GM21619 (cell line): ENCODE measurements around the gene NKAIN4.

Experiments used
- ATAC-seq: cut with Tn5 transposase; IDR thresholded peaks from one replicate; pipeline ENCODE4 v1.9.1; 2021; ENCODE audit not compliant: unreplicated experiment

The NKAIN4 gene

DNA sequence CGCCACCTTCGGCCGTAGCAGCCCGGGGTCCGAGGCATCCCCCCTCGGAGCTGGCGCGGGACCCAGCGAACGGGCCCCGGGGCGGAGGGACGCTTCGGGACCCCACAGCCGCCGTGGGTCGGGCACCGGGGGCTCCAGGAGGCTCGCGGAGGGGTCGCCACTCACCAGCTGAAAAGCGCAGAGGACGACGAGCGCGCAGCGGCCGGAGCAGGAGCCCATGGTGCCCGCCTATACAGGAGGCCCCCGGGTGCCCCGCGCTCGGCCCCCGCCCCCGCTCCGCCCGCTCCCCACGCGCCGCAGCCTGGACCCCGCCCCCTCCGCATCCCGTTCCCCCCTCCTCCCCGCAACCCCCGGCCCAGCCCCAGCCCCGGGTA is at the start of gene NKAIN4:
Gene NKAIN4, minus strand, starts transcription at position 232 of the 374 bp plus-strand sequence. Its CDS starts 13 bp downstream, at position 219.
- no peak for ATAC-seq

DNA sequence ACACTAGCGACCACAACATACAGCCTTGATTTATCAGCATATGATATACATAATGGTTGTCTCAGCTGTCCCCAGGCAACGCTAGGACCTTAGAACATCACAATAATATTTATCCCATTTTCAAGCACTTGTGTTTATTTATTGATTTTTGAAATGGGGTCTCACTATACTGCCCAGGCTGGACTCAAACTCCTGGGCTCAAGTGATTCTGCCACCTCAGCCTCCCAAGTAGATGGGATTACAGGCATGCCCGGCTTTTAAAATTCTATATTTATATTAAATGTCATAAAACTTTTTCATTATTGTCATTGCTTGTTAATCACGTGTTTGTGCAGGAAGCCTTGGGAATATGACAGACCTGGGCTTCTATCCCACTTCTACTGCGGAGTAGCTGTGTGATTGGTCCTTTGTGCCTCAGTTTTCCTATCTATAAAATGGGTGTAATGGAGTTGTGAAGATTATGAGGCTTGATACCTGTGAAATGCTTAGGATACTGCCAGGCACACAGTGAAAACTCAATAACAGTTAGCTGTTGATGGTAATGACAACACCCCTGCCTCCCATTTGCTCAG is 48.9 kb upstream of the NKAIN4 start:
- no peak for ATAC-seq

DNA sequence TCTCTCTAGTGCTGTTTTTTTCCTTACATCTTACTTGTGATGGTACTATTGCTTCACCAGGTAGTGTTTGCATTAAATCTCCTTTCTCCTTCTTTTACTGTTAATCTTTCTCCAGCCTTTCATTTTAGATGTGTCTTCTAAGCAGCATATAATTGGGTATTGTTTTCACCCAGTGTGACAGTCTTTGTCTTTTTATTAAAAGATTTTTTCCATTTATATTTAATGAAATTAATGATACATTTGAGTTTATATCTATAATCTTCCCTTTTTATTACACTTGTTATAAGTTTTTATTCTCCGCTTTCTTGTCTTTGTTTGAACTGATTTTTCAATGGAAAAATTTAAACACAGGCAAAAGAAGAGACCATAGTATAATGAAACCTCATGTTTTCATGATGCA is 47.4 kb upstream of the NKAIN4 start:
- no peak for ATAC-seq

DNA sequence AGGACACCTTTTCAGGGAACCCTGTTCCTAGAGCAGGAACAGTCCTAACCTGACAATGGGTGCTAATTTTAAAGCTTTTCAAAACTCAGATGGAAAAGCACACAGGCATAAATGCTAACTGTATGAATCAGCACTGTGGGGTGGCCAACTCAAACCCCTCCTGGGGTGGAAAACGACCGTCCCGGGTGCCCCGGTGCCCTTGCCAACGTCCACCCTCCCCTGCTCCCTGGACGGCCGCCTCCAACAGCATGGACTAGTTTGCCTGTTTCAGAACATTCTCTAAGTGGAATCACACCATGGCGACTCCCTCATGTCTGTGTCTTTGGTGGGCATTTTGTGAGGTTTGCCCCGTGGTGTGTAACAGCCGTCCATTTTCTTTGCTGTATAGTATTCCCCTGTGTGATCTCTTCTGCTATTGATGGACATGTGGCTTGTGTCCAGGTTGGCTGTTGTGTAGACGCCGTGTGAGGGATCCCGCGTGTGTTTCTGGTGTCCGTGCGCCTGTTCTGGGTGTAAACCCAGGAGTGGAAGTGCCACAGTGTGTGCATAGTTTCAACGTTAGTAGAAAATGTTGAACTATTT is 44.6 kb upstream of the NKAIN4 start:
- no peak for ATAC-seq

DNA sequence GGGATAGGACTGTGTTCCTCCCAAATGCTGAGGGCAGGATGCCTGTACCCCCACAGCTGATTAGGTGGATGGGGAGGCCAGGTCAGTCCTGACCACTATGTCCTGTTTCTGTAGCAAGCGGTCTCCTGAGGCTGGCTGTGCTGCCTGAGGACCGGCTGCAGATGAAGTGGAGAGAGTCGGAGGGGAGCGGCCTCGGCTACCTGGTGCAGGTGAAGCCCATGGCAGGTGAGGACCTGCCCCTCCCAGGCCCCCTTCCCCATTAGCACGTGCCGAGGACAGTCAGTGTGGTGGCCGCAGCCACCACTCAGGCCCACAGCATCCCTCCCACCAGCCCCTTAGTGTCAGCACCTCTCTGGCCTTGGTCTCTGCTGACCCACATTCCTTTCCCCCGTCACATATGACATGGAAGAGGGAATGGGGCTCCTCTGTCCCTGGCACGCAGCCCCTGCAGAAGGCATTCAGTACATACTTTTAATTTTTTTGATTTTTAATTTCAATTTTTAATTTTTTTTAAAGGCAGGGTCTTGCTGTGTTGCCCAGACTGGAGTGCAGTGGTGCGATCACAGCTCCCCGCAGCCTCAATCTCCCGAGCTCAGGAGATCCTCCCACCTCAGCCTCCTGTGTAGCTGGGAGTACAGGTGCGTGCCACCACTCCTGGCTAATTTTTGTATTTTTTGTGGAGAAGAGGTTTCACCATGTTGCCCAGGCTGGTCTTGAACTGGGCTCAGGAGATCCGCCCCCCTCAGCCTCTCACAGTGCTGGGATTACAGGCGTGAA is 43.7 kb upstream of the NKAIN4 start:
- ATAC-seq: no peak

DNA sequence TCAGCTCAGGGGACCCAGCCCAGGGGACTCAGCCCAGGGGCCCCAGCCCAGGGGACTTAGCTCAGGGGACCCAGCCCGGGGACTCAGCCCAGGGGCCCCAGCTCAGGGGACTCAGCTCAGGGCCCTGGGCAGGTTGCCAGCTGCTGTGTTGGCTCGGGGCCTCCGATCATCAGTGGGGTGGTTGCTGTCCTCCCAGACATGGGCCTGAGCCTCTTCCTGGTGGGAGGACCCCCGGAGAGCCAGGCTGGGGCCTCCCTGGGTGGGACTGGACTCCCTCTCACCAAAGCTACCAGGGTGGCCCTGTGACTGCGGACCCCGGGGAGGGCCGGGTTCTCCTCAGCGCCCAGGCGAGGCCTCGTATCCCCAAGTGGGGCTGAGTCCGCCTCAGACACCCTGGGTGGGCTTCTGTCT is 43.1 kb upstream of the NKAIN4 start:
- ATAC-seq: no peak

DNA sequence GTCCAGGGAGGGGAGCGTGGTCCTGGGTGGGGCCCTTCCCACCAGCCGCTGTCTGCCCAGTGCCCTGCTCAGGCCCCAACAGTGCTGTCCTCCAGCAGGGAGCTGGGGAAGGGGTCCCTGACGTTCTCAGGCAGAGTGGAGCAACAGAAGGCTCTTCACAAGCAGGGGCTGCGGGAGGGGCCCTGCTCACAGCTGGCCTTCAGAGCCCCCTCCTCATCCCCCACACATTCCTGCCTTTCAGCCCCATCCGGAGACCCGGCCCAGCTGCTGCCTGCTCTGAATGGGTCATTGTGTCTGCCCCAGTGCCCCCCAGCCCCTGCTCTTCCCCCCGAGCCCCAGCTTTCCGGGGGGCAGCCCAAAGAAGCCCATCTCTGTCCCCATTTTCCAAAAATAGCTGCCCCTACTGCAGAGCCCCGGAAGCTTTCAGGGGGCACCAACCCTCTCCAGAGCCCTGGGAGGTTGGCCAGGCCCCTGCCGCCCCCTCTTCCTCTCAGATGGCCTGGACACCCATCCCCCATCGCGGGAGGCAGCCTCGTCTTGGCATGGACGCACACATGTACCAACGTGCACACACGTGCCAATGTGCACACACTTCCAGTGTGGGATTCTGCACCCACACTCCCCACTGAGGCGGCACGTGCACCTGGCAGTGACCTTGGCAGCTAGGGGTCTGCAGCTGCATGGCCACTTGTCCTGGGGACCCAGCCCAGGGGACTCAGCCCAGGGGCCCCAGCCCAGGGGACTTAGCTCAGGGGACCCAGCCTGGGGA is 42.5 kb upstream of the NKAIN4 start:
- no peak for ATAC-seq

DNA sequence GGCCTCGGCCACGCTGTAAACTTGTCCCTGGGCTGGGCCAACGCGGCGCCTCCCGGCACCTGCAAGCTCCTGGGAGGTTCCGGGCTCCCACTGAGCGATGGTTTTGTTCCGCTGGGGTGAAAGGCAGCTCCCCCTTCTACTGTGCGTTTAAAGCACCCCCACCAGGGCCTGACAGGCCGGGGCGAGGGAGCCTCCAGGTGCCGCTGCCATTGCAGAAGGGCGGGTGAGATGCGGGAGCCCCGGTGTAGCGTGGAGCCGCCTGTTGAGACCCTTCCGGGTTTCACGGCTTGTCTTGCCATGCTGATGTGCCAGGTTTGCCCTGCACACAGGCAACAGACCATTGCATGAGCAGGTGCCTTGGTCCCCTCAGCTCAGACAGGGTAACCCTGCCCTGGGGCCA is 41.6 kb upstream of the NKAIN4 start:
- no peak for ATAC-seq

DNA sequence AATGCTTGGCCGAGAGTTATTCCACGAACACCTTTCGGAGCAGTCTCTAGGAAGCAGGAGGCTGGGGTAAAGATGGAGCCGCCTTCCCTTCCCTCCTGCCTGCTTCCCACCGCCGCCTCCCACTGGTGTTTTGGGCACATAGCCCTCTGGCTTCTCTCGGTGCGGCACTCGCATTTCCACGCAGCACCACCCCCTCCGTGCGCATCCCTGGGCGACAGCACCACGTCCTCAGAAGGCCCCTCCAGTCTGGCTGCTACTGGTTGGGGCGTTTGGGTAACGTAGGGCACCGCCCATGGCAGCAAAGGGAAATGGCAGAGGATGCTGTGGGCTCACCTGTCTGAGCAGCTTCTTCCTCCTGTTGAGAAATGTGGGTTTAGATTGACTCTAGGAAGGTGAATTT is 41.2 kb upstream of the NKAIN4 start:
- ATAC-seq: no peak

DNA sequence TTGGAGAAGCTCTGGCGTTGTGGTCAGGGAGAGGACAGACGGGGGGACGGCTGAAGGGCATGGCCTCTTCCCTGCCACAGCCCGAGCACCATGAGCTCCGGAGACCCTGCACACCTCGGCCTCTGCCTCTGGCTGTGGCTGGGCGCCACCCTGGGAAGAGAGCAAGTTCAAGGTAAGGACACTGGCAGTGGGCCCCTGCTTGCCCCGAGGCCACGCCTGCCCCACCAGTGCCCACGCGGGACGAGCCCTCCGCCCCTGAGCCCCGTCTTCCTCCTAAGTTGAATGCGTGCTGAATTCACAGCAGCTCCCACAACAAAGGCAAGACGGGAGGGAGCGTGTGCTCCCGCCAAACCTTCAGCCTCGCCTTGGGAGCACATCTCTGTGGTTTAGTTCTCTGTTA is 40.8 kb upstream of the NKAIN4 start:
- ATAC-seq: no peak

DNA sequence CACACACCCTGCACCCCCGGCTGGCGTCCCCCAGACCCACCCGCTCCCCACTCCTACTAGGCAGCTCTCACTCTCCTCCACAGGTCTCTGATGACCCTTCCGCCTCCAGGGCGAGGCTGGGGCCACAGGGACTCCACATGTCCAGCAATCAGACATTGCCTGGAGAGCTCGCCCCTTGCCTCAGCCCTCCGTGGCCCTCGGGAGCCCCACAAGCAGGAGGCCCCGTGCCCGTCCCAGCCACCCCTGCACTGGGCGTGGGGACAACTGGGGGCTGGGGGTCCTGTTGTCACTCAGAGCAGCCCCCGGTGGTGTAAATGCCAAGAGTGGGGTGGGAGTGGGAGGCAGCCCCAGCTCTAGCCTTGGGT is 40.3 kb upstream of the NKAIN4 start:
- ATAC-seq: no peak

DNA sequence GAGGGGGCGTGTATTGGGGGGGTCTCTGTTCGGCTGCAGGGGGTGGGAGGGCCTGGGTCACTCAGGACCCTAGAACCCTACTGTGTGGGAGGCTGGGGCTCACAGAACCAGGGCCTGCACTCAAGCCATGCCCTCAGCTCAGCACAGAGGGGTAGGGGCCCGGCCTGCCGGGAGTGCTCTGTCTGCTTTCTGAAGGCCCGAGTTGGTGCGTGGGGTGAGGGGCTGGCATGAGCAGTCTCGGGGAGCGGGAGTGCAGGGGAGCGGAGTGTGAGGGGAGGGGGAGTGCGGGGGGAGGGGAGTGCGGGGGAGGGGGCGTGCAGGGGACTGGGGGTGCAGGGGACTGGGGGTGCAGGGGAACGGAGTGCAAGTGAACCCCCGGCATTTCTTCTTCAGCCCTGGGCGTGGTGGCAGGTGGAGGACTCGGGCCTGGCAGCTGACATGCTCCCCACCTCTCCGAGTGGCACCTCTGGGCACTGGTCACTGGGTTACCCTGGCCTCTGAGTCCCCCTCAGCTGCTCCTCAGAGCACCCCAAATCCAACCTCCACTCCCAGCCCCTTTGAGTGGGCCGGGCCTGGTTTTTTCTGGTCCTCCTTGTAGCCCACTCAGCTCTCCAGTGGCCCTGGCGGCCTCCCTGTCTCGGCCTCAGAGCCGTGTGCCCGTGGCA is 39.7 kb upstream of the NKAIN4 start:
- ATAC-seq: no peak

DNA sequence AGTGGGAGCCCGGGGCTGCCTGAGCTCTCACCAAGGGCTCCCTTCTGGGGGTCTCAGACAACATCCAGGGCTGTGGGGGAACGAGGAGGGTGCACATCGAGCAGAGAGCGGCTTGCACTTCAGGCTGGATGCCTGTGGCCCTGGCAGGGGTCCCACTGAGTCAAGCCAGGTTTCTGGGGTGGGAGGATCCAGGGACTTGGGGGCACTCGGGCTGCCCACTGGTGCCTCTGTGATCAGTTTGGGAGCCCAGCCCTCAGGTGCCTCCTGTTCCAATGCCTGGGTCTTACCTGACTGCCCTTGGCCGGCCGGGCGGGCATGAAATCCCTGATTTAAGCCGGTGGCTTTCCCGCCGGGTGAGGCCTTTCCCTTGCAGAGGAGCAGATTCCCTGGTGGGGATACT is 39.2 kb upstream of the NKAIN4 start:
- ATAC-seq: no peak

DNA sequence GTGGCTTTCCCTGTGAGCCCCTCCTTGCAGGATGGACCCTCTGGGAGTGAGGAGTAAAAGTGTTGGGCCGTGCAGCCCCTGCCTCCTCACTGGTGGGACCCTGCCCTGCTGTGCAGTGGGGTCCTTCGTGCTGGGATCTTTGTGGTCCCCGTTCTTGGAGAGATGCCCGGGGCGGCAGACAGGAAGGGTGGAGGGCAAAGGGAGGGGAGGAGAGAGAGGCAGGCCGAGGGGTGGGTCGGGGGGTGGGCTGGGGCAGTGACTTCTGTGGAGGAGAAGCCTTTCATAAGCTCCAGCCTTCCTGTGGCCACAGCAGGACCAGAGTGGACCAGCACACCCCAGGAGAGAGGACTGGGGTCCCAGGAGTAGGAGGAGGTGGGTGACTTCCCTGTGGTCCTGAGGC is 38.6 kb upstream of the NKAIN4 start, which contains the start of gene COL20A1:
Gene COL20A1, plus strand, starts transcription at position 283 of the 400 bp plus-strand sequence. CDS start 1,922 bp downstream, outside the sequence.
- no peak for ATAC-seq

DNA sequence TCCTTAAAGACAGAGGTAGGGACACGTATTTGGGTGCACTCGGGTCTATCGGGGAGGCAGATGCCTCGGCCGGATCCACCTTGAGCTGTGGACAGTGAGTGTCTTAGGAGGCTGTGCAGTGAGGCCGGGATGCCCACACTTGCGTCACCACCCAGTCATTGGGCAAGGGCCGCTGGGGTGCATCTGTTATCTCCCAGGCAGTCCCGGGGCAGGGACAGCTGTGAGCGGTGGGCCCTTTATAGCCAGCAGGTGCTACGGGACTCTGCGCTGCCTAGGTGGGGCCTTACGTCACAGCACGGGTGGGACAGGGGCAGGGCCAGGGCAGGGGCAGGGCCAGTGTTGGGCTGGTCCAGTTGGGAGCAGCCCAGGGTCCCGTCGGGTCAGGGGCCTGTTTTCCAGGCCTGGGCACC is 38.0 kb upstream of the NKAIN4 start:
- ATAC-seq: no peak

DNA sequence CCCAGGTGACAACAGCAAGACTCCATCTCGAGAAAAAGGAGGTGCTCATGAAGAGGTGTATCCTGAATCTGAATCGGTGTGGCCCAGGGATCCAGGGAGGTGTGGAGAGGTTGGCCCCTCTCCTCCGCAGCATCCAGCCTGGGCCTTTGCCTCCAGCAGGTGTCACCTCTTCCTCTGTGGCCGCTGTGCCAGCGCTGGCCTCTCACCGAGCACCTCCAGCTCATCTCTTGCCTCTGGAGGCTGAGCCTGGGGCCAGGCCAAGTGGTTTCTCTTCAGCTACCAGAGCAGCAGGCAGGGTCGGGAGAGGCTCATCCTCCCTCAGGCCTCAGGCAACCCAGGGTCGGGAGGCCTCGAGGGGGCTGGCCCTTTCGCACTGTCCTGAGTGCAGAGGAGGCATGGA is 37.5 kb upstream of the NKAIN4 start:
- ATAC-seq: no peak

DNA sequence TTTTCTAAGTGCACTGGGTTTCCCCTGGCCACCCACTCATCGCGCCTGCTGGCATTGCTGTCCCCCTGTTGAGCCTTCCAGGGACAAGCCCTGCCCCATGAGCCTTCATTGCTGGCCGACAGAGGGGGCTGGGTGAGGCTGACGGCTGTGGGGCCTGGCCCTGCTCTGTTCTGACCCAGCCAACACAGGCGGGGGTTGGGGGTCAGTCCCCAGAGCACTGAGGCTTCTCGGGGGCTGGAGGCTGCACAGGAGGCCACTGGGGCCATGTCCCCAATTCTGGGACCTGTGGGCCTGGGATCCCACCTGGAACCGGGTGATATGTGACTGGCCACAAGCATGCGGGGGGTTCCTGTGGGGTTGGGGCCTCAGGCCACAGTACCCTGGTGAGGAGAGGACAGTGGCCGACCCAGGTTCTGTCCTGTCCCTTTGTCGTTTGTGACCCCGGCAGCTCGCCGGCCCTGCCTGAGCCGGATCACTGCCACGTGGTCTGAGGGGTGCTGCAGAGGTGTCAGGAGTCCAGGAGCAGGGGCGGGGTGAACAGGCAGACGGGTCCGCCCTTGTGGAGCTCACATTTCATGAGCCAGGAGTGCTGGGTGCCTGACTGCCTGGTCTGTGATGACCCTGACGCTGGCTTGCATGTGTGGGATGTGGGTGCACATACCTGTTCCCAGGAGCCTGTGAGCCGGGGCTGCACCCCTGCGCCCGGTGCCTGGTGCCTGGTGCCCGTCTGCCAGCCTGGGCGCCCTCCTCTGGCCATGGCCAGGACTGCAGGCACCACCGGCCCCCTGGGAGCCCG is 36.6 kb upstream of the NKAIN4 start:
- no peak for ATAC-seq

DNA sequence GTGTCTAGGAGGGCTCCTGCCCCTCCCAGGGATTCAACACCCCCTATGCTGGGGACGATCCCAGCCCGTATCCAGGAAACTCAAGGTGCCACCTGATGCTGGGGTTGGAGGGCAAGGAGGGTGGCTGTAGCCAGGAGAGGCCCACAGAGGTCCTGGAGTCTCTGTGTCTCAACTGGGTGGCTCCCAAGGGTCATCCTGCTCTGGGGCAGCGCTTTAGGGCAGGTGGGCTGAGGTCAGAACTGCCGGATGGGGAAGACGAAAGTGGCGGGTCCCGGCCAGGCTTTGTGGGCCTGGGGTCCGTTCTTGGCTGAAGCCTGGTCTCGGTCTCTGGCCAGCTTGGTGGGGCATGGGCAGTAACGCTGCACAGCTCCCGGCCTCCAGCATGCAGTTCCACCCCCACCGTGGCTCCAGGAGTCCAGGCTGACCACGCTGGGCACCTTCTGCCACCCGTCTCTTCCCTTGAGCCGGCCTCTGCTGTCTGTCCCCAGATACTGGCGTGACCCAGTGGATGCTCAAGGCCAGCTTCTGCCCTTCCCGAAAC is 35.9 kb upstream of the NKAIN4 start:
- ATAC-seq: no peak

DNA sequence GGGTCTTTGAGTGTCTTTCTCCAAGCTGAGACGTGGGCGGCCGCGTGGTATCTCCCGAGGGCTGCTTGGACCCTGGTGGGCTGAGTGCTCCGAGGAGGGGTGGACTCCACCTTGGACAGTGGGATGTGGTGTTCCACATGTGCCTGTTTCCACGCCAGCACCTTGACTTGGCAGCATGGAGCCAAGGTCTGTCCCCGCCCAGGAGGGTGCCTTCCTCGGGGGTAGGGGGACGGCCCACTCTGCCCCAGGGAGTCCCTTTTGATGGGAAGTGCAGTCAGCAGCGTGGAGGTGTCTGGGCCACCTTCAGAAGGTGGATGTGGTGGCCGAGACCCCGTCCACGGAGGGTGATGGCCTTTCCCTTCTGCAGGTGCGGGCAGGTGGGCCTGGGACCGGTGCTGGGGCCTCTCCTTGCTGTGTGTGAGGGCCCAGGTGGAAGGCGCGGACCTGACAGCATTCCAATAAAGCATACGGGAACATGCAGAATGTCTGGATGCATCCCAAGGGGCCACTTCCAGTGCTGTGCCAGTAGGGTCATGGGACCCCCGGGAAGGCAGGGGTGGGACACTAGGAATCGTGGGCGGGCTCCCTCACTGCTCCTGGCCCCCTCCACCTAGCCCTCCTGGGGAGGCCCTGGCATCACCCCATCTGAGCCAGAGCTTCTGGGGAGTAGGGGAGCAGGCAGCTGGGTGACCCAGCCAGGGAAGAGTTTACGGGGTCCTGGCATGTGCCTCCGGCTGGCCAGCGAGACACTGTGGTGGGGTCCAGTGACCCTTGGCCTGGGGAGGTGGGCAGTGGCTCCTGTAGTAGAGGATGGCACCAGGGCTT is 35.3 kb upstream of the NKAIN4 start:
- ATAC-seq: no peak
